Urinary bladder (tissue), 4 donors: ENCODE data around the gene PDGFB. TPM values are rescaled to one million over a fixed set of nuclear protein-coding genes. Genes with fewer than 3 reads are reported as not detected.

Experiments used
- DNase-seq: peaks from one replicate; pipeline ENCODE4 v3.0.0-alpha.2; 2015; ENCODE audit errors: extremely low spot score
- H3K27ac ChIP-seq: one replicate; pipeline ENCODE4 v1.5.1; 2013; ENCODE audit warnings: low read depth, mild to moderate bottlenecking, moderate library complexity
- H3K36me3 ChIP-seq: one replicate; pipeline ENCODE4 v1.6.1; 2013; ENCODE audit warnings: mild to moderate bottlenecking, moderate library complexity; ENCODE audit not compliant: insufficient read depth
- H3K4me1 ChIP-seq: one replicate; pipeline ENCODE4 v1.6.1; 2013; ENCODE audit warnings: mild to moderate bottlenecking, moderate library complexity; ENCODE audit not compliant: insufficient read depth
- H3K4me3 ChIP-seq: one replicate; pipeline ENCODE4 v1.5.1; 2013; ENCODE audit warnings: low read depth, low read length
- WGBS: extraction: QIAGEN DNeasy Blood & Tissue Kit; methylation state at CpG from one replicate; pipeline ENCODE4 v1.1.7; 2013; 5-methylcytosine and 5-hydroxymethylcytosine counted together
- polyA plus RNA-seq: library from polyadenylated mRNA; stranded (reverse); fragments of 200-250 nt; gene quantifications from one replicate; pipeline ENCODE4 v1.2.3, GENCODE V29; 2013
- total RNA-seq: library from RNA; depleted of rRNA; stranded (reverse); fragments of >200 nt; gene quantifications from one replicate; pipeline ENCODE4 v1.2.3, GENCODE V29; 2014
- donor health status: healthy with polysubstance abuse.
- donor health status: healthy.

The PDGFB gene
- total and polyA plus RNA-seq, 2 donors, result 5.8 to 12.3 TPM

DNA sequence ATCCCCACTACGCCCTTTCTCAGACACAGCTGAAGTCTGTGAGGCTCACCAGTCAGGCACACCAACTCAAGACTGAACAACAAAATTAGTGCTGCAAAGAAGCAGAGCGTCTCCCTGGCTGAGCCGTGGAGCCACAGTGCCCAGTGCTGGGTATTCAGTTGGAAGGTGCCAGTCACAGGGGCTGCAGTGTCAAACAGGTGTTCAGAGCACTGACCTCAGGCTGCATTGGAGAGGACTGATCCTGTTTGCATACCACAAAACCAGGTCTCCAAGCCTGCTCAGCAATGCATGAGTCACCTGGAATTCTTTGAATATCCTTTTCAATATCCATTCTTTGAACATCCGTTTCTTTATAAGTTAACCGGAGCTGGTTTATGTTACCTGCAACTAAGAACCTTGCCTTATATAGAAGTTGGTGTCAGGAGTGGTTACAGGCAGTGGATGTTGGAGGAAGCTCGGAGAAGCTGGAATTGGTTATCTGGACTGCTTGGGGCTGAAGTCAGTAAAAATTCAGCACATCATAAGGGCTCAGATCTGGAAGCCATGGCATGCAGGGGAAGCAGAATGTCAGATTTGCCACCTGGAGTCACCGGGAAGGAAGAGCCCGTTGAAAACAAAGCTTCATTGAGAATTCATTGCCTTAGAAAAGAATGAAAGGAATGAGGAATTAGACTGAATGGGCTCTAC lies 30.3 kb downstream of the PDGFB start:
- Histone ChIP-seq H3K27ac (no peak overlapping the region), H3K4me1 (no peaks in the 10 kb centered on the region), H3K4me3 (no peak overlapping the region), H3K36me3 (no peaks in the 10 kb centered on the region)
- 38% methylated on average over 8 of the region's 8 CpGs for WGBS
- DNase-seq, result no peak

DNA sequence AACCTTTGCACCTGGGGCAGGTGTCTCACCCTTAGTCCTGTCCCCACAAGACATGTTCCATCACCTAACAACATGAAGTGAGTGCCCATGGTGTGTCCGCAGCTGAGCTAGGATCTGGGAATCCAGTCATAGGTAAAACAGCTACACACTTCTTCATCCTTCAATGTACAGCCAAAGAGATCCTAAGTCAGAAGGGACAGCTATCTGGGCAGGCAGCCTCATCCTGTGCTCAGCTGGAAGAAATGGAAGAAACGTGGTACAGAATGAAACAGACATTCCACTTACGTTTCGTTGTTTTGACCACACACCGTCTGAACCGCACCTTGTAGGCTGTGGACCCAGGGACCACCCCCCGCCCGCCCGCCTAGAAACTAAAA lies 30.8 kb downstream of the PDGFB start:
- Histone ChIP-seq H3K36me3 (no peaks in the 10 kb centered on the region), H3K27ac (no peak overlapping the region), H3K4me1 (no peaks in the 10 kb centered on the region), H3K4me3 (no peak overlapping the region)
- DNase-seq, result no peak
- WGBS, result 78% methylated on average over 9 of the region's 9 CpGs

DNA sequence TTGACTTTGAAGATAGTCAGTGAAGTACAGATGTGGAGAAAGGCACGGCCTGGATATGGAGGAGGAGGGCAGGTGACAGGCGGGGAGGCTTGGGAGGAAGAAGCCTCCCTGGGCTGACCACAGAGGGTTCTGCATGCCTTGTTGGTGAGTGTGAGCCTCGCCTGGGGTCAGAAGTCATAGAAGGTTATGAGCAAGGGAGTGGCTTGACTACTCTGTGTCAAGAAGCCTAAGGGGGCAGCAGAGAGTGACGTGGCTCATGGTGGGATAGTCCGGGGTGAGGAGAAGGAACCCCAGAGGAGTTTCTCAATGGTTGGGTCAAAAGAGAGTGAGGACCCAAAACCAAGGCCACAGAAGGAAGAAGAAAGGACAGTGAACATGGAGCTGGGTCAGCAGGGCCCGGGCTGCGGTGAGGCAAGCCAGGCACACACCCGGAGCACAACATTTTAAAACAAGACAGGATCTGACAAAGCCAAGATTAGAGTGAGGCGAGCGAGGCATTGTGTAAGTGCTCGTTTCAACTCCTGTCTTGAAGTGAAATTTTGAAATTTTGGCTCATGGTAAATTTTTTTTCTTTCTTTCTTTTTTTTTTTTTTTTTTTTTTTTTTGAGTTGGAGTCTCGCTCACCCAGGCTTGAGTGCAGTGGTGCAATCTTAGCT lies 31.9 kb downstream of the PDGFB start:
- WGBS, result 78% methylated on average over 12 of the region's 12 CpGs

DNA sequence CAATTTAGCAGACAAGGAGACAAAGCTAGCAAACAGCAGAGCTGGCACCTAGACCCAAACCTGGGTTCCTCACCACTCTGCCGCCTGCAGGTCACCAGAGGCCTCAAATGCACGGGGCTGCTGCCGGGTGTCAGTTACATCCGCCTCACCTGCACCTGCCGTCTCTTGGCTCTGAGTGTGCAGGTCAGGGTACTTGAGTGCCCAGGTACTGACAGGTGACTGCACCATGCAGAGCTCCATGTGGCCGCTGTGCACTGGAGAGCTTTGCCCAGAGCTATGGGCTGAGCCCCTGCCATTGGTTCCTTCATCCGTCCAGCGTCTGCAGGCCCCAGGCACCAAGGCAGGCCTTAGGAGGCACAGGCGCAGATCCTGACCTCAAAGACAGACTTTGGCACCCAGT lies 35.0 kb downstream of the PDGFB start:
- H3K27ac ChIP-seq, result no peak overlapping the region
- no peaks in the 10 kb centered on the region for H3K36me3 ChIP-seq
- DNase-seq, result no peak
- H3K4me1 ChIP-seq, result no peaks in the 10 kb centered on the region
- no peak overlapping the region for H3K4me3 ChIP-seq
- 92% methylated on average over 9 of the region's 9 CpGs for WGBS

More for the DNA sequence above, 31.9 kb downstream of the PDGFB start:
- Histone ChIP-seq H3K36me3 (no peaks in the 10 kb centered on the region), H3K4me3 (no peak overlapping the region), H3K4me1 (no peaks in the 10 kb centered on the region), H3K27ac (no peak overlapping the region)
- no peak for DNase-seq

DNA sequence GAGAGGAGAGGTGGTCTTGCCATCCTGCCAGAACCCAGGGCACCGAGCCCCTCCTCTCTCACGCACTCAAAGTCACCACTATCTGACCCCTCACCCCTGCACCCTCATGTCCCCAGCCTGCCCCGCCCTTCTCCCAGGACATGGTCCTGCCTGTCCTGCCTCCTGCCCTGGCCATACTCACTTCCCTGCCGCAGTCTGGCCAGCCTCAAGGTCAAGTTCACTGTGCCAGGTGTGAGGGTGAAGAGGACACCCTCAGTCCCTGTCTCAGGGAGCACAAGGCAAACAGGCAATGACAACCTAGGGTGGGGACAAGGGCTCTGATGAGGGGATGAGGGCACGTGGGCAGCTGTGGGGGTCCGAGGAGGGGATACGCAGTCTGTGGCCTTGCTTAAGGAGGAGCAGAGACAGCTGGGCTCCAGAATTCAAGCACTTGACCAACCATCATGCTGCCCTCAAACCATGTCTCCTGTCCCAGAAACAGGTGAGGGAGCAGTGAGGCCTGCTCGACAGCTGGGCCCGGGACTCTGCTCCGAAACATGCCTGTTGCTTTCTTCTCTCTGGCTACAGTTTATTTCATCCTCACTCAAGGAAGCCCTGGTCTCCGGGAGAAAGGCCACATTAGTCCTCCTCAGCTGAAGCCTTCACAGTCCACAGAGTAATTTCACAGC lies 36.6 kb downstream of the PDGFB start:
- Histone ChIP-seq H3K4me1 (no peaks in the 10 kb centered on the region), H3K36me3 (no peaks in the 10 kb centered on the region), H3K27ac (no peak overlapping the region), H3K4me3 (no peak overlapping the region)
- WGBS, result 86% methylated on average over 11 of the region's 11 CpGs
- no peak for DNase-seq

DNA sequence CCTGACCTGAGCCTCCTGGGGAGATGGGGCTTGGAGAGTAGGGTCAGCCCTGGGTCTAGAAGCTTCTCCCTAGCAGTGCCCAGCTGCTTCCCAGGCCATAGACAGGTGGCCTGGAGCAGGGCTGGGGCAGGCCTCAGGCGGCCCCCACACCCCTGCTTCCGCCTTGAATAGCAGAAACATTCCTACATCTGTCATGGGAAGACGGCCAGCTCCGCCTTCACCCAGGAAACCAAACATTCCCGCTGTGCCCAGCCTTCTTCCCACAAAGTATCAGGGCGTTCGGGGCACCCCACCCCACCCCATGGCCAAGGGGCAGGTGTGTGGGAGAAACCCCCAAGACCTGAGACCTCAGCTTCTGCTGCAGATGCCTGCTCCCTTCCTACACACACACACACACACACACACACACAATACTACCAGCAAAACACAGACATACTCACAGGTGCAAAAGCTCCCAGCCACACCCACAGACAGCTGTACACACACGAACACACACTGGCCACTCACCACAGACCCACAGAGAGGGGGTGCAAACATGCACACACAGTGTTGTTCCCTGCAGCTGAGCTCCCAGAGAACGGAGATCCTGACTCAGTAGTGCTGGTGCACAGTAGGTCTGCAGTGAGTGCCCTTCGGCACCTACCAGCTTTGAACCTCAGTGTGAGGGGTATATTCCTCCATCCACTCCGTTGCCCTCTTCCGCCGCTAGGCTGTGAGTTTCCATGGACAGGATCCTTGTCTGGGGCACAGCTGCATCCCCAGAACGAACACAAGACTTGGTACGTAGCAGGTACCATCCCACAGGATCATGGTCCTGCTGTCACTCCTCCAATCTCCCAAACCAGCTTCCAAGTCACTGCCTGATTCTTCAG lies 37.4 kb downstream of the PDGFB start:
- Histone ChIP-seq H3K27ac (no peak overlapping the region), H3K4me1 (no peaks in the 10 kb centered on the region), H3K36me3 (no peaks in the 10 kb centered on the region), H3K4me3 (no peak overlapping the region)
- WGBS, result 65% methylated on average over 15 of the region's 15 CpGs
- no peak for DNase-seq

DNA sequence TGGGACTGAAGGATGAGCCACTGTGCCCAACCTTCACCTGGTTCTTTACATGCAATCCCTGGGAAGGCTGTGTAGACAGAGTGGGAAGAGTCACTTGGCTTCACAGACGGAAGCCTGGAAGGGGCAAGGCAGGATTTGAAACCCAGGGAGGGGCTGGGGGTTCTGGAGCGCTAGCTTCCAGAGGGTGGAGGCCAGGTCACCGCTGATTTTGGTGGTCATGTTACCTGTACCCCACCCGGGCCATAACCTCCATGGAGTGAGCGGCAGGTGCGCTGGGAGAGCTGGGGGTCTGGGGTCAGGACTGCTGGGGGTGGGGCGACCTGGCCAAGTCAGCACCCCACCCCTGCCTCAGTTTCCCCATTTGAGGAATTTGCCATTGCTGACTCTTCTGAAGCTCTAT lies 38.3 kb downstream of the PDGFB start:
- no peaks in the 10 kb centered on the region for H3K36me3 ChIP-seq
- H3K4me3 ChIP-seq, result no peak overlapping the region
- H3K27ac ChIP-seq, result no peak overlapping the region
- no peak for DNase-seq
- no peaks in the 10 kb centered on the region for H3K4me1 ChIP-seq
- 93% methylated on average over 7 of the region's 7 CpGs for WGBS

DNA sequence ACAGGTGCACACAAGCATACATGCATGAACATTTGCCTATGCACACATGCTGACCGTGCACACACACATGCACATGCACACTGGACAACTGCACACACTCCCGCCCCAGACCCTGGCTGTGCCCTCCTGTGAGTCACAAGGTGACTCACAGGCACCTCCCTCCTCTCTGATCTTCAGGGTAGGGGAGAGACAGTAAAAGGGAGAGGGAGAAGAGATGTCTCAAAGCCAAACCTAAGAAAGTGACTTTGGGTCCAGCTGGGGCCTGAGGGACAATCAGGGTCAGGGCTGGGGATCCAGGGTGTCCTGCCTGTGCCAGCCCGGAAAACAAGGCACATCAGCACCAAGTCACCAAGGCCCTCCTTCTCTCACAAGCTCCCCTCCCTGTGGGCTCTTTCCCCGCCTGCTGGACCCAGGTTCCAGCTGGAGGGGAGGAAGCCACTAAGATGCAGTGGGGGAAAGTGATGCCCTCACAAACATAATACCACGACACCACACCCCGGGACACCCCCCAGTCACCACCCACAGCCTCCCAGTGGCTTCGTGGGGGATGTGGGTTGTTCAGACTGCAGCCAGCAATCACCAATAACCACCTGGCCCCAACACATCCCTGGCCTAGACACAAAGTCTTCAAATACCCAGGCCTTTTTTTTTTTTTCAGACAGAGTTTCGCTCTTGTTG lies 39.3 kb downstream of the PDGFB start:
- Histone ChIP-seq H3K4me3 (no peak overlapping the region), H3K27ac (no peak overlapping the region), H3K36me3 (no peaks in the 10 kb centered on the region), H3K4me1 (no peaks in the 10 kb centered on the region)
- no peak for DNase-seq
- WGBS, result 72% methylated on average over 8 of the region's 8 CpGs

DNA sequence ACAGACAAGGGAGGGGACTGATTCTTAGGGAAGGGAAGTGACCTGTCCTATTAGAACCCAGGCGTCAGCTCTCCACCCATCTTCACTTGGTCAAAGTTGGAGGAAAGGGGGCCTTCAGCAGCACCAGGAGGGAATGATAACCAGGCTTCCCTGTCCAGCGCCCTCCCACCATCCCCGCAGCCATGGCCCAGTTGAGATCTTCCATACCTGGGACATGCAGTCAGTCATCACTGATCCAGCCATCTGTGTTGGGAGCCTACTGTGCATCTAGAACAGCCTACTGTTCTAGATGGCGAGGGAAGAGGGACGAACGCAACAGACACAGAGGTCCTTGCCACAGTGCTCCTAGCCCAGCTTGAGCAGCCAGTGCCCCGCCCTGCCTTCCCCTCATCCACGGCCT lies 40.6 kb downstream of the PDGFB start:
- H3K4me3 ChIP-seq, result no peak overlapping the region
- 97% methylated on average over 8 of the region's 8 CpGs for WGBS
- no peaks in the 10 kb centered on the region for H3K36me3 ChIP-seq
- H3K4me1 ChIP-seq, result no peaks in the 10 kb centered on the region
- no peak for DNase-seq
- H3K27ac ChIP-seq, result no peak overlapping the region

DNA sequence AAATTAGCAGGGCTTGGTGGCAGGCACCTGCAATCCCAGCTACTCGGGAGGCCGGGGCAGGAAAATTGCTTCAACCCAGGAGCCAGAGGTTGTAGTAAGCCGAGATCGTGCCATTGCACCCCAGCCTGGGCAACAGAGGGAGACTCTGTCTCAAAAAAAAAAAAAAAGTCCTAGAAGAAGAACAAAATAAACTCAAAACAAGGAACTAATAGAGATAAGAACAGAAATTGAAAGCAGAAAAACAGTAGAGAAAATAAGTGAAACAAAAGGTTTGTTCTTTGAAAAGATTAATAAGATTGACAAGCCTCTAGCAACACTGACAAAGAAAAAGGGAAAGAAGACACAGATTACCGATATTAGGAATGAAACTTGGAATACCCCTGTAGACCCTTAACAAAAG lies 47.2 kb downstream of the PDGFB start:
- no peaks in the 10 kb centered on the region for H3K36me3 ChIP-seq
- H3K4me1 ChIP-seq, result no peaks in the 10 kb centered on the region
- no peak overlapping the region for H3K27ac ChIP-seq
- DNase-seq, result no peak
- H3K4me3 ChIP-seq, result no peak overlapping the region
- WGBS, result 87% methylated on average over 5 of the region's 5 CpGs

DNA sequence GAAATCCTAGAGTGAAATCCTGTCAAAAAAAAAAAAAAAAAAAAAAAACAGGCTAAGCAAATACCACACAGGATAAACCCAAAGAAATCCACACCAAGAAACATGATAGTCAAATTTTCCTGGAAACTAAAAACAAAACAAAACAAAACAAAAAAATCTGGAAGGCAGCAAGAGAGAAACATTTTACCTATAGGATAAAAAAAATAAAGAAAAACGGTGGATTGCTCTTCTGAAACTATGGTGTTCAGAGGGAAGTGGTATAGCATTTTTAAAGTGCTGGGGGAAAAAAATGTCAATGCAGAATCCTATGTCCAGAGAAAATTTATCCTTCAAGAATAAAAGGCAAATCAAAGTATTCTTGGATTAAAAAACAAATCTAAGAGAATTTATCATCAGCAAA lies 50.7 kb downstream of the PDGFB start:
- Histone ChIP-seq H3K27ac (no peak overlapping the region), H3K4me3 (no peak overlapping the region), H3K36me3 (no peaks in the 10 kb centered on the region), H3K4me1 (no peaks in the 10 kb centered on the region)
- DNase-seq, result no peak
- 86% methylated on average over 1 of the region's 1 CpG for WGBS

DNA sequence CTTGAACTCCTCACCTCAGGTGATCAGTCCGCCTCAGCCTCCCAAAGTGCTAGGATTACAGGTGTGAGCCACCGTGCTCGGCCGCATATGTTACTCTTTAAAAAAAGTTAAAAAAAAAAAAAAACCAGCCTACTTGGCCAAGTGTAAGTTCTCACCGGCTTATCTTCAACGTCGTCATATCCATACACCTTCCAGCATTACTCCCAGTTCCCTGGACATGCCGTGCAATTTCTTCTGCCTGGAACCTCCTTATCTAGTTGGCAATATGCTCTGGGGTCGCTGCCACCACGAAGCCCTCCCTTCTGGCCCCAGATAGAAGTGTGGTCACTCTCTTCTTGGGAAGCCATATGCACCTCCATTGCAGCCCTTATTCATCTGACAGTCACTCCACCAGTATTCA lies 56.0 kb downstream of the PDGFB start:
- H3K36me3 ChIP-seq, result no peaks in the 10 kb centered on the region
- H3K4me3 ChIP-seq, result no peak overlapping the region
- WGBS, result 52% methylated on average over 10 of the region's 10 CpGs
- H3K4me1 ChIP-seq, result no peaks in the 10 kb centered on the region
- no peak overlapping the region for H3K27ac ChIP-seq
- no peak for DNase-seq

DNA sequence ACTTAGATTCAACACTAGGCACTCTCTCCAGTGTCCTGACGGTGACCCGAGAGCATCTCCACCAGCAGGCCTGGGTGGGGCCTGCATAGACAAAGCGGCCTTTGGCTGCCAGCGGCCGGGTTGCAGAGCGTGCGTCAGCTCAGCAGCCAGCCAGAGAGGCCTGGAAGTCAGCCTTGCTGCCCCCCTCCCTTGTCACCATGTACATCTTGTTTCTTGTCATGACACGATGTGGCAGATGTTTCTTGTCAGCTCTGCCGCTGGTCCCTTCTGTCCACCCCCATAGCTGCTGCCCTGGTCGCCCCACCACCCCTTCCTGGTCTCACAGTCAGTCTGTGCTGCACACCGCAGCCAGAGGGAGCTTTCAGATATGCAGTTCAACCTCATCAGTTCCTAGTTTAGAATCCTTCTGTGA lies 59.2 kb downstream of the PDGFB start:
- H3K27ac ChIP-seq, result no peak overlapping the region

More for the DNA sequence above, 59.2 kb downstream of the PDGFB start:
- Histone ChIP-seq H3K36me3 (no peaks in the 10 kb centered on the region), H3K4me1 (no peaks in the 10 kb centered on the region), H3K4me3 (no peak overlapping the region)
- DNase-seq, result no peak
- 46% methylated on average over 11 of the region's 11 CpGs for whole genome bisulfite sequencing
